AG09309 (cell line): ENCODE data around the gene NELFA.

Source experiments
- DNase-seq: peaks from one replicate; pipeline ENCODE4 v3.0.0-alpha.2; 2010; ENCODE audit warnings: low read depth
- H3K4me3 ChIP-seq: 2 replicates; pipeline ENCODE4 v1.5.1; 2011; ENCODE audit warnings: mild to moderate bottlenecking, low read depth, low read length, moderate library complexity; ENCODE audit not compliant: control insufficient read depth
- TF ChIP-seq, protein P1 (sequence below): IDR thresholded peaks from 2 replicates; pipeline ENCODE4 v1.5.1; 2011; ENCODE audit warnings: mild to moderate bottlenecking, low read depth, low read length, inconsistent platforms; ENCODE audit not compliant: insufficient read depth, control insufficient read depth; ENCODE audit errors: missing control alignments

Gene NELFA

DNA sequence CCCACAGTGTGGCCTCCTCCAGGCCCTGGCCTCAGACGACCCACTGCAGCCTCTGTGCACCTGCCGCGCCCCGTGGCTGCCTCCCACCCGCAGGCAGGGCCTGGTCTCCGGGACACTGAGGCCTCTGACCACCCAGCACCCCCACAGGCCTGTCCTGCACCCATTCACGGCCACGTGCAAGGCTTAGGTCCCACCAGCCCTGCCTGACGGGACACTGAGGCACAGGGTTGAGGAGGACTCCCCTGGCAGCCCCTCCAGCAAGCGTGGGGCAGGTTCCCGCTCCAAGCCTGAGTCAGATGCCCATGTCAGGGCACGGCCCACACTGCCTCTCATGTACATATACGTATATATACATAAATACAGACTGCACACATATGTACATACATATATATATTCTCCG, 23.5 kb downstream of the NELFA start:
- no peak overlapping the region for H3K4me3 ChIP-seq
- no peak for DNase-seq
- TF ChIP-seq, protein P1, sequence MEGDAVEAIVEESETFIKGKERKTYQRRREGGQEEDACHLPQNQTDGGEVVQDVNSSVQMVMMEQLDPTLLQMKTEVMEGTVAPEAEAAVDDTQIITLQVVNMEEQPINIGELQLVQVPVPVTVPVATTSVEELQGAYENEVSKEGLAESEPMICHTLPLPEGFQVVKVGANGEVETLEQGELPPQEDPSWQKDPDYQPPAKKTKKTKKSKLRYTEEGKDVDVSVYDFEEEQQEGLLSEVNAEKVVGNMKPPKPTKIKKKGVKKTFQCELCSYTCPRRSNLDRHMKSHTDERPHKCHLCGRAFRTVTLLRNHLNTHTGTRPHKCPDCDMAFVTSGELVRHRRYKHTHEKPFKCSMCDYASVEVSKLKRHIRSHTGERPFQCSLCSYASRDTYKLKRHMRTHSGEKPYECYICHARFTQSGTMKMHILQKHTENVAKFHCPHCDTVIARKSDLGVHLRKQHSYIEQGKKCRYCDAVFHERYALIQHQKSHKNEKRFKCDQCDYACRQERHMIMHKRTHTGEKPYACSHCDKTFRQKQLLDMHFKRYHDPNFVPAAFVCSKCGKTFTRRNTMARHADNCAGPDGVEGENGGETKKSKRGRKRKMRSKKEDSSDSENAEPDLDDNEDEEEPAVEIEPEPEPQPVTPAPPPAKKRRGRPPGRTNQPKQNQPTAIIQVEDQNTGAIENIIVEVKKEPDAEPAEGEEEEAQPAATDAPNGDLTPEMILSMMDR = no peak

DNA sequence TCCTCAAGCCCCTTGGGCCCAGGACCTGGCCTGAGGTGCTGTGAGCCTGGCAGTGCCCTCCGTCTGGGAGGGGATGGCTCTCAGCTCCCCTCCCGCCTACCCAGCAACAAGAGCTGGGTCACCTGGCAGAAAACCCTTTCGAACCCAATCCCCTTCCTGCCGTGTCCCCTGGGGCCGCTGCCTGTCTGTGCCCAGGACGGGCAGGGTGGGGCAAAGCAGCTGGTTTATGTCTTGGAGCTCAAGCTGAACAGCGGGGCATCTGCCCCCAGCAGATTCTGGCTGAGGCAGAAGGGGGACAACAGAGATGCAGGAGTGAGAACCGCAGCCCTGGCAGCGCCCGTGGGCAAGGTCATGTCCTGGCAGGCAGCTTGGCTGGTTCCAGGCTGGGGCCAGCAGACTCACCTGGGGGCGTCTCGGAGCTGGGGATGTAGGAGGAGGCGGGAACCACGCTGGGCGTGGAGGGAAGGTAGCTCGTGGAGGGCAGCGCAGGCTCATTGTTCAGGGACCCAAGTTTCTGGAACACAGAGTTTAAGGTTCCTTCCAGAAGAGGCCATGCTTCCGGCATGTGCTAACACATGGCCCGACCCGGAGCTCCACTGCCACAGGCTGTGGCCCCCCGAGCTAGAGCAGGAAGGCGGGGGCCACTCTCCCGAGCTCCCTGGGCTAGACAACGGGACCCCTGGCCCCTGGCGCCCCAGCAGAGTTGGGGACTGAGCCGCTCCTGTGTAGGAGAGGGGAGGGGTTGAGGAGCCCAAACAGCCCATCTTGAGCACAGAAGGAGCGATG, 24.2 kb downstream of the NELFA start:
- DNase-seq = no peak
- TF ChIP-seq, protein P1 = no peak
- no peak overlapping the region for H3K4me3 ChIP-seq

DNA sequence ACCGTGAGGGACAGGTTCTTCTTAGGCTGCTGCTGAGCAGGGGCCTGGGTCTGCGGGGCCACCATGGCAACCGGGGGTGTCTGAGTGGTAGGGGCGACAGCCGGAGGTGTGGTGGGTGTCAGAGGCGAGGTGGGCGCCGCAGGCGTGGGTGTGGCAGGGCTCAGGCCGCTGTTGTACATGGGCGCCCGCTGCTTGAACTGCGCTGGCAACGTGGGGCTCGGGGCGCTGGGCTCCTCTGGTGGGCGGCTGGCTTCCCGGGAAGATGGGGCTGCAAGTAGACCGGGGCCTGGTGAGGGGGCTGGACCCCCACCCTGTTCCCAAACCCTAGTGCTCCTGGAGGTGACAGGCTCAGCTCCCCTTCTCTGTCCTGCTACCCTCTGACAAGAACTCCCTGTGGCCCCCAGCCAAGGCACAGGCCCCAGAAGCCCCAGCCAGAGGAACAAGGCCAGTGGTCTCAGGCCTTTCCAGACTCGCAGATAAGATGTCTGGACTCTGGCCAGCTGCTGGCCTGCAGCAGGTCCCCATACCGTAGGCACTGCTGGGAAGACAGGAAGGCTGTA, 24.8 kb downstream of the NELFA start:
- no peak overlapping the region for H3K4me3 ChIP-seq
- TF ChIP-seq, protein P1 = no peak
- DNase-seq = no peak

DNA sequence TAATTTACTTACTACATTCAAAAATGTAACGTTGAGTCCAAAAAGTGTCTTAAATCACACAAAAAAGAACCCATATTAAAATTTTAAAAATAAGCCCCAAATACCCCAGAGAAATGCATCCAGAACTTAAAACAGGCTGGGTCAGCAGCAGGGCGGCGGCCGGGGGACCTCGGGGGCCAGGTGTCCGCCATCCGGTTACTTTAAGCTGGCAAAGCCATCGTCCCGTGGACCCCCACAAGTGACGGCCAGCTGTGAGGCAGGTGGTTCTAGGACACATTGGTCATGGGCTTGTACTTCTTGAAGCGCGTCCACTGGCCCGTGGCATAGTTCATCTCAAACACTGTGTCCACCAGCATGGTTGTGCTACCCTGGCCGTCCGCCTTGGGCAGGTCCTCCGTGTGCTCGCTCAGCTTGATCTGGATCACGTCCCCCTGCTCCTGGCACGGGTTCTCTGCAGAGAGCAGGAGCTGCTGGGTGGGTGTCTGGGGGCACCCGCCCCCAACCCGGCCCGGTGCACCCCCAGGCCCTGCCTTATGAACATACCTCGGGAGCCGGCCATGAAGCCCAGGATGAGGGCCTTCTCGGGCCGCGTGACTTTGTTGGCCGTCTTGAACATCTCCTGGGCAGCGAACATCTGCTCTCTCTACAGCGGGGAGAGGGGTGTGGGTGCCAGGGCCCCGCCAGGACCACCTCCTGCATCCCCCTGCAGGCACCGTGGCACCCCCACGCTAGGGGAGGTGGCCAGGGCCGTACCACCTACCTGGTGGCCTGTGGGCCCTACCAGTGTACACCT, 25.5 kb downstream of the NELFA start:
- TF ChIP-seq, protein P1 = no peak
- no peak for DNase-seq
- no peak overlapping the region for H3K4me3 ChIP-seq

DNA sequence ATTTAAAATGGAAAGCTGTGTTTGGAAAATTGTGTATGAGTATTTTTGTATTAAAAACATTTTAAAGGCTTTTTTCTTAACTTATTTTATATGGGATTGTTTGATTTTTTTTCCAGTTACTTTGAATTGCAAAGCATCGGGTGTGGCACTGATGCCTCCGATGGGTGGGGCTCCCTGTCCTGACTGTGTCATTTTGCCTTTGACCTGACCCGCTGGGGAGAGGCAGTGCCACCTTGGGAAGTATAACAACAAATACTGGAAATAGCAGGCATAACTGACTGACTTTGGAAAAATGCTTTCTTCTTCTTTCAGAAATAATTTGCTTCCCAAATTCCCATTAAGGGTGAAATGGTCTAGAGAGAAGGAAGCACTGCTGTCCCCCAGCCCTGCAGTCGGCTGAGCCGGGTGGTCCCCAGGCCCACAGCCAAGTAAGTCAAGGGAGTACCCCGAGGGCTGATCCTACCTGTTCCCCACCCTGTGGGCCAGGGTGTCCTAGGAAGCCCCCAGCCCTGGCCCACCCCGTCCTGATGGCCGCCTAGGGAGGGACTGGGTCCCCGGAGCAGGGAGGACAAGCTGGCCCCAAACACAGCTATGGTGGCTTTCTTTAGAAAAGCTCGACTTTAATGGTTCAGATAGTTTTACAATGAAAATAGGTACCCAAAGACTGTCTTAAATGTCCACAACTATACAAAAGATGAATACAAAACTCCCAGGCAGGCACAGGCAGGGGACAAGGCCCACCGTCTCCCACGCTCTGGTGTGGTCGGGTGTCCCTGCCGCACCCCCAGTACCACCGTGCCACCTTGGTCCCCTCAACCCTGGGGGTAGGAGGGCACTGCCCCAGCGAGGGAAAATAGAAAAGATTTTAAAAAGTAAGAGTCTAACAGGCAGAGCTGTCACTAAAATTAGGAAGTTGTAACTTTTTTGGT, 26.4 kb downstream of the NELFA start:
- DNase-seq = no peak
- no peak overlapping the region for H3K4me3 ChIP-seq
- TF ChIP-seq, protein P1 = no peak
